Measurements from ENCODE around the gene JAZF1.

The JAZF1 gene

GRCh38 chr7:28112012-28112411 is 68.6 kb downstream of the JAZF1 start:
- TF ChIP-seq CTCF (IDR thresholded peaks at IDR 0.05; ENCODE audit: borderline replicate concordance, insufficient read depth, low read depth, low read length), result no peak
- H3K4me3 ChIP-seq (ENCODE audit: low read depth, low read length), result no peak overlapping the region

GRCh38 chr7:28110427-28111012 is 70.1 kb downstream of the JAZF1 start:
- TF ChIP-seq CTCF (IDR thresholded peaks at IDR 0.05; ENCODE audit: borderline replicate concordance, insufficient read depth, low read depth, low read length), result no peak
- no peak overlapping the region for H3K4me3 ChIP-seq (ENCODE audit: low read depth, low read length)

GRCh38 chr7:28108747-28109146 is 71.8 kb downstream of the JAZF1 start:
- no peak overlapping the region for H3K4me3 ChIP-seq (ENCODE audit: low read depth, low read length)
- TF ChIP-seq CTCF (IDR thresholded peaks at IDR 0.05; ENCODE audit: borderline replicate concordance, insufficient read depth, low read depth, low read length), result no peak

GRCh38 chr7:28107960-28108359 is 72.6 kb downstream of the JAZF1 start:
- no peak for TF ChIP-seq CTCF (IDR thresholded peaks at IDR 0.05; ENCODE audit: borderline replicate concordance, insufficient read depth, low read depth, low read length)
- no peak overlapping the region for H3K4me3 ChIP-seq (ENCODE audit: low read depth, low read length)

- no peak for TF ChIP-seq CTCF (IDR thresholded peaks at IDR 0.05; ENCODE audit: borderline replicate concordance, insufficient read depth, low read depth, low read length)
- no peak overlapping the region for H3K4me3 ChIP-seq (ENCODE audit: low read depth, low read length)
These were observed 74.2 kb downstream of the JAZF1 start for GRCh38 chr7:28106321-28106829.

- H3K4me3 ChIP-seq (ENCODE audit: low read depth, low read length), result no peak overlapping the region
- no peak for TF ChIP-seq CTCF (IDR thresholded peaks at IDR 0.05; ENCODE audit: borderline replicate concordance, insufficient read depth, low read depth, low read length)
These were observed 75.4 kb downstream of the JAZF1 start for GRCh38 chr7:28105234-28105633.

- no peak for TF ChIP-seq CTCF (IDR thresholded peaks at IDR 0.05; ENCODE audit: borderline replicate concordance, insufficient read depth, low read depth, low read length)
- H3K4me3 ChIP-seq (ENCODE audit: low read depth, low read length), result no peak overlapping the region
These were observed 75.8 kb downstream of the JAZF1 start for GRCh38 chr7:28104811-28105210.
